Testis (tissue), 3 donors: Measurements from ENCODE around the gene TRIO. TPM values are rescaled to one million over a fixed set of nuclear protein-coding genes. Genes with fewer than 3 reads are reported as not detected.
A peak's percentile ranks its signal among the peaks of the same experiment; 100 is the strongest.
"Not testable (repeated sequence)": the region's sequence is repeated elsewhere in the genome, so short reads cannot be mapped to it uniquely, and the experiment has no call there.

Source experiments
- DNase-seq: peaks from one replicate; pipeline ENCODE4 v3.0.0-alpha.2; 2019
- H3K27ac ChIP-seq, 2 donors: fragments of 200-600 bp; sonication (generic); one replicate each; pipeline ENCODE4 v1.5.1; 2019
- H3K27me3 ChIP-seq: fragments of 200-600 bp; sonication (generic); one replicate; pipeline ENCODE4 v1.5.1; 2019
- H3K36me3 ChIP-seq: fragments of 200-600 bp; sonication (generic); one replicate; pipeline ENCODE4 v1.5.1; 2017; ENCODE audit warnings: low read depth; ENCODE audit errors: missing control alignments
- H3K4me1 ChIP-seq: fragments of 200-600 bp; sonication (generic); one replicate; pipeline ENCODE4 v1.5.1; 2019
- H3K4me3 ChIP-seq, 2 donors: fragments of 200-600 bp; sonication (generic); one replicate each; pipeline ENCODE4 v1.5.1; 2017 to 2019
- H3K9me3 ChIP-seq: fragments of 200-600 bp; sonication (generic); one replicate; pipeline ENCODE4 v1.5.1; 2017
- CTCF ChIP-seq, 3 experiments: fragments of 450-650 bp in 2 of 3; fragments of 200-600 bp in 1 of 3; sonication (generic) in 1 of 3; IDR thresholded peaks; one replicate each; pipeline ENCODE4 v1.5.1; 2016 to 2019; ENCODE audit warnings: antibody characterized with exemption in 3 of 3, mild to moderate bottlenecking in 2 of 3, moderate library complexity in 1 of 3
- POLR2A ChIP-seq: fragments of 450-650 bp; IDR thresholded peaks from one replicate; pipeline ENCODE4 v1.6.1; 2017; ENCODE audit warnings: antibody characterized with exemption, mild to moderate bottlenecking, moderate library complexity
- WGBS, 2 donors: methylation state at CpG; one replicate each; pipeline ENCODE4 v1.1.5; 2018; 5-methylcytosine and 5-hydroxymethylcytosine counted together
- intact Hi-C: fragments of 100-400 bp; cut with DNase I; formaldehyde crosslinking; loops from one replicate; pipeline ENCODE4 v1.15.1; 2023; ENCODE audit warnings: low total_unique reads
- polyA plus RNA-seq: library from polyadenylated mRNA; stranded (reverse); fragments of 350-450 nt; fragmentation: Illumina TruSeq; extraction: RNeasy Lipid Tissue Mini Kit (QIAGEN cat#74804); gene quantifications from one replicate; pipeline ENCODE4 v1.2.3, GENCODE V29; 2014; ENCODE audit warnings: low read depth, low replicate concordance; ENCODE audit not compliant: insufficient read depth
- total RNA-seq, 2 donors: library from RNA; depleted of rRNA; stranded (reverse); fragments of >200 nt; gene quantifications; one replicate each; pipeline ENCODE4 v1.2.3, GENCODE V29; 2016

The TRIO gene
- total and polyA plus RNA-seq, 3 donors from 2014 or later, result 47.2 to 295 (median 249) TPM

DNA sequence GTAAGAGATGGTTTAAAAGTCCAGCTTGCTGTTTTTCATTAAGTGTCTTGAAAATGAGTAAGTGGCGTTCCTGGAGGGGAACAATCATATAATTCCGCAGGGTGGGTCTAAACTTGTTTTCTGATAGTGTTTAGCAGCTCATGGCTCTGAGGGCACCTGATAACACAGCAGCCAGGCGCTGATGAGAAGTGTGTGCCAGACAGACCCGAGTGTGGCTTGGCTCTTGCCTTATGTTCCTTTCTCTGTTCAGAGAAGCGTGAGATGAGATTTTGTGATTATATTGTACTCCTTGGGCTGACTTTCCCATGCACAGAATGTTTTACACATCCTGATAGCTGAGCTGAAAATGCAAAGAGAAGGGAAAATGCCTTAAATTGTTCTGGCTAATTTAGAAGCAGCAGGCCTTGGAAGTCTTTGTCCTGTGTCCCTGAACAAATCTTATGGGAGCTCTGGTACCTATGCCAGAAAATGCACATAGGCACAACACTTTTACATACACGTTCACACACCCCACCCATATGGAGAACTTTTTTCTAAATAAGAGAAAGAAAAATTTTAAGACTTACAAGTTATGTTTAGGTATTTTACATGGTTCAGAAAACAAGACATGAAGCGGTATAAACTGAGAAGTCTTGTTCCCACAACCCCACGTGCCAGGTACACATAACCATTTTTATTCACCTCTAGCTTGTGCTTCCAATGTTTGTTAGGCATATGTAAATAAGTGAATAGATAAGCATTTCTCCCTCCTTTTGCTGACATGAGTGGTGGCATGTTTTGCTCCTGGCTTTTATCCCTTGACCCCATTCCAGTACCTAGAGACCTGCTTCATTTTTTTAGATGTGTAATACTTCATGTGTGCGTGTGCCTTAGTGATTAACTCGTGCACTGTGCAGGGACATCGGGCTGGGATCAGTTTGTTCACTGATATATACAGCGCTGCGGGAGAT is 286.2 kb downstream of the TRIO start:
- TF ChIP-seq POLR2A (no peak), CTCF (IDR thresholded peaks at IDR 0.05) (no peak)
- DNase-seq, result peak; percentile 52
- Histone ChIP-seq H3K27ac (peak overlapping the region; percentile 82 to 89), H3K9me3 (no peaks in the 10 kb centered on the region), H3K4me3 (no peak overlapping the region), H3K36me3 (no peaks in the 10 kb centered on the region), H3K27me3 (no peaks in the 10 kb centered on the region), H3K4me1 (peaks cover 37% of the 10 kb centered on the region)
- intact Hi-C loops, result no loop called here
- WGBS, 2 donors, result 60 to 64% methylated on average over 13 of the region's 13 CpGs

- no peak for DNase-seq
- 42 to 73% methylated on average over 1 of the region's 1 CpG for WGBS, 2 donors
Observed at GRCh38 chr5:14431534-14431933, 288.4 kb downstream of the TRIO start.

GRCh38 chr5:14432931-14433589 is 289.9 kb downstream of the TRIO start:
- Histone ChIP-seq H3K4me1 (peaks cover 27% of the 10 kb centered on the region), H3K27ac (no peak overlapping the region), H3K4me3 (no peak overlapping the region), H3K27me3 (no peaks in the 10 kb centered on the region), H3K36me3 (no peaks in the 10 kb centered on the region), H3K9me3 (no peaks in the 10 kb centered on the region)
- WGBS, 2 donors, result 61 to 74% methylated on average over 8 of the region's 8 CpGs
- no peak for DNase-seq
- no peak for TF ChIP-seq POLR2A
- TF ChIP-seq CTCF (IDR thresholded peaks at IDR 0.05), result no peak
- intact Hi-C loops, result no loop called here

More at GRCh38 chr5:14431534-14431933, 288.4 kb downstream of the TRIO start:
- Histone ChIP-seq H3K9me3 (no peaks in the 10 kb centered on the region), H3K27me3 (no peaks in the 10 kb centered on the region), H3K4me3 (no peak overlapping the region), H3K27ac (peak overlapping the region; percentile 44 to 74), H3K36me3 (no peaks in the 10 kb centered on the region), H3K4me1 (peaks cover 37% of the 10 kb centered on the region)
- TF ChIP-seq CTCF (IDR thresholded peaks at IDR 0.05), result no peak
- no peak for TF ChIP-seq POLR2A
- intact Hi-C loops, result no loop called here

DNA sequence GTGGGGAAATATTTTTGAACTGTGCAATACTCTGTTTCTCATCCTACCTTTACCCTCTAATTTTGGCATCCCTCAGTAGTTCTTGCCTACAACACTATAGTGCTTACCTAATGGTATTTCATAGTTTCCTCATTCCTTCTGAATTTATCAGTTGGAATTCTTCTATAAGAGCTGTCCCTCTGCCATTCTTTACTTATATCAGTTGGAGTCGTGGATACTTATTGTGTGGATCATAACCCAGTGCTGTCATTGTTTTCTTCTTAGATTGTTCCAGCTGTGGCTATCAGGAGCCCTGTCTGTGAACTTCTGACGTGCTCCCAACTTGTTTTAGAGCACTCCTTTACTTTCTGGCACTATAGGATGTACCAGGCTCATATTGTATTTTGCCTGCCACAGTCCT is 292.3 kb downstream of the TRIO start:
- no peak for DNase-seq
- Histone ChIP-seq H3K9me3 (no peaks in the 10 kb centered on the region), H3K4me1 (peaks cover 19% of the 10 kb centered on the region), H3K36me3 (no peaks in the 10 kb centered on the region), H3K27me3 (no peaks in the 10 kb centered on the region), H3K27ac (no peak overlapping the region), H3K4me3 (no peak overlapping the region)
- 84 to 85% methylated on average over 2 of the region's 2 CpGs for WGBS, 2 donors
- intact Hi-C loops, result no loop called here
- TF ChIP-seq POLR2A (no peak), CTCF (IDR thresholded peaks at IDR 0.05) (no peak)

- H3K27me3 ChIP-seq, H3K27ac ChIP-seq, intact Hi-C loops, H3K36me3 ChIP-seq, H3K9me3 ChIP-seq, DNase-seq, H3K4me3 ChIP-seq: not testable (repeated sequence)
- H3K4me1 ChIP-seq, result peaks cover 14% of the 10 kb centered on the region
- 89 to 92% methylated on average over 5 of the region's 5 CpGs for whole genome bisulfite sequencing, 2 donors
Observed at GRCh38 chr5:14436122-14436521, 293.0 kb downstream of the TRIO start.
